Measurements from ENCODE around the gene KCNH1.

The KCNH1 gene

DNA sequence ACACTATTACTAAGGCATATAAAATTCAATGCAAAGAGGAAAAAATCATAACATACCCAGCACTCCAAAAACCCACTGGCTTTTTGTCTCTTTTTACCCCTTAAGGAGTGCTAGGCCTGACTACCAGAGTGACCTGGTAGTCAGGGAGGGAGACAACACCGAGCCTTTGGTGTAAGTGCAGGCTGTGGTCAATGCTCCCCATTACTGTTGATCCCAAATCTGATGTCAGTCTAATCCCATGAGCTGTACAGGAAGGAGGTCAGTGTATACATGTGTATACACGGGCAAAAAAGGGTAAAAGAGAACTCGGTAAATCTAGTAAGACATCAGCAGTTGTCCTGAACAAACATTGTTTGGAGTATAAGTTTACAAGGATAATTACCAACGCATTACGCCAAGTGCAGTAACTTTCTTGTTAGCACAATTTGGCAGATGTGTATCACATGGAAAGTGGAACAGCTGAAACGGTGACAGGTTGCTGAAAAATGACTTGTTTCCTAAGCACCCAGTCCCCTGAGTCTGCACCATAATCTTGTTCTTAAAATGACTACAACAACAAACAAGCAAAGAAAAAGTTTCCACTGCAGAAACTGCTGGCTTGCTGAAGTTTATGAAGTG is 217.9 kb downstream of the KCNH1 start:
- H3K79me2 ChIP-seq (ENCODE audit: insufficient read depth, low read depth), result no peaks in the 10 kb centered on the region
- TF ChIP-seq, protein P1, sequence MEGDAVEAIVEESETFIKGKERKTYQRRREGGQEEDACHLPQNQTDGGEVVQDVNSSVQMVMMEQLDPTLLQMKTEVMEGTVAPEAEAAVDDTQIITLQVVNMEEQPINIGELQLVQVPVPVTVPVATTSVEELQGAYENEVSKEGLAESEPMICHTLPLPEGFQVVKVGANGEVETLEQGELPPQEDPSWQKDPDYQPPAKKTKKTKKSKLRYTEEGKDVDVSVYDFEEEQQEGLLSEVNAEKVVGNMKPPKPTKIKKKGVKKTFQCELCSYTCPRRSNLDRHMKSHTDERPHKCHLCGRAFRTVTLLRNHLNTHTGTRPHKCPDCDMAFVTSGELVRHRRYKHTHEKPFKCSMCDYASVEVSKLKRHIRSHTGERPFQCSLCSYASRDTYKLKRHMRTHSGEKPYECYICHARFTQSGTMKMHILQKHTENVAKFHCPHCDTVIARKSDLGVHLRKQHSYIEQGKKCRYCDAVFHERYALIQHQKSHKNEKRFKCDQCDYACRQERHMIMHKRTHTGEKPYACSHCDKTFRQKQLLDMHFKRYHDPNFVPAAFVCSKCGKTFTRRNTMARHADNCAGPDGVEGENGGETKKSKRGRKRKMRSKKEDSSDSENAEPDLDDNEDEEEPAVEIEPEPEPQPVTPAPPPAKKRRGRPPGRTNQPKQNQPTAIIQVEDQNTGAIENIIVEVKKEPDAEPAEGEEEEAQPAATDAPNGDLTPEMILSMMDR (conservative IDR thresholded peaks at IDR 0.05; ENCODE audit: low read depth, low read length), result no peak

DNA sequence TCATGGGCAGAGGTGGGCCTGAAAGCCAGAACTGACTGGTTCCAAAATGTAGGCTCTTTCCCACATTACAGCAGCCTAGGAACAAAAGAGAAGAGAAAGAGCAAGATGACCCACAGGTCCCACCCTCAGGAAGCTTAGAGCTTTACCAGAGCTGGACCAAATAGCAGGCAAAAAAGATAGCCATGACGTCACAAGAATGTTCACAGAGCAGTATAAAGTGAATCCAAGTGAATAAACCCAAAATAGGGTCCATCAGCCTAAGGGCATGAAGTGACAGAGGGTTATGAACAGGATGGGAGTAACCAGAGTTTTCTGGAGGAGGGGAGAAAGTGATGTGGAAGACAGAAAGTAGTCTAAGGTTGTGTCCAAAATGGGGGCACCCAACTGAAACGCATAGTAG is 221.2 kb downstream of the KCNH1 start:
- no peaks in the 10 kb centered on the region for H3K4me1 ChIP-seq (ENCODE audit: low read depth, poor library complexity, severe bottlenecking)
- no peaks in the 10 kb centered on the region for H3K27me3 ChIP-seq (ENCODE audit: insufficient read depth, low read depth)
- TF ChIP-seq, protein P1 (conservative IDR thresholded peaks at IDR 0.05; ENCODE audit: low read depth, low read length), result no peak
- no peak overlapping the region for H3K4me3 ChIP-seq (IDR thresholded peaks at IDR 0.05; ENCODE audit: insufficient read depth, low read depth, low read length)
- no peak overlapping the region for H3K4me2 ChIP-seq
- no peak overlapping the region for H3K27ac ChIP-seq
- H3K9ac ChIP-seq, result no peak overlapping the region
- H3K79me2 ChIP-seq (ENCODE audit: insufficient read depth, low read depth), result no peaks in the 10 kb centered on the region
- H2AFZ ChIP-seq (ENCODE audit: low read depth), result no peak overlapping the region
- H4K20me1 ChIP-seq (ENCODE audit: insufficient read depth), result no peaks in the 10 kb centered on the region
- H3K36me3 ChIP-seq (ENCODE audit: insufficient read depth), result no peaks in the 10 kb centered on the region

More for the DNA sequence above, 217.9 kb downstream of the KCNH1 start:
- Histone ChIP-seq H3K4me2 (no peak overlapping the region), H3K36me3 (ENCODE audit: insufficient read depth) (no peaks in the 10 kb centered on the region), H3K27ac (no peak overlapping the region), H4K20me1 (ENCODE audit: insufficient read depth) (no peaks in the 10 kb centered on the region), H3K4me3 (IDR thresholded peaks at IDR 0.05; ENCODE audit: insufficient read depth, low read depth, low read length) (no peak overlapping the region), H3K27me3 (ENCODE audit: insufficient read depth, low read depth) (no peaks in the 10 kb centered on the region), H2AFZ (ENCODE audit: low read depth) (no peak overlapping the region), H3K9ac (no peak overlapping the region), H3K4me1 (ENCODE audit: low read depth, poor library complexity, severe bottlenecking) (no peaks in the 10 kb centered on the region)

DNA sequence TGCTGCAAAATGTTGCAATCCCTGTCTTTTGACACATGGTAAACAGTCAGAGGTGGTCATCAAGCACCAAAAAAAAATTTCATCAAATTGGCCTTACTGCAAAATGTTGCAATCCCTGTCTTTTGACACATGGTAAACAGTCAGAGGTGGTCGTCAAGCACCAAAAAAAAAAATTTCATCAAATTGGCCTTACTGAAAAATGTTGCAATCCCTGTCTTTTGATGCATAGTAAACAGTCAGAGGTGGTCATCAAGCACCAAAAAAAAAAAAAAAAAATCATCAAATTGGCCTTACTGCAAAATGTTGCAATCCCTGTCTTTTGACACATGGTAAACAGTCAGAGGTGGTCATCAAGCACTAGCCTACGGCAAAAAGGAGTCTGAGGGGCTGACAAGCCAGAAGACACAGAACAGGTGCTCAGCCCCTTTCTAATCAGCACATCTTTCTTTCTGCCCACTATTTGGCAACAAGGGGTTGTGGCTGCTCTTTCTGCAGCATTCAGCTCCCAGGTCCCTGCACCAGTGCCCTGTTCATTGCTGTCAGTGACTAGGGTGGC is 223.8 kb downstream of the KCNH1 start:
- no peaks in the 10 kb centered on the region for H3K36me3 ChIP-seq (ENCODE audit: insufficient read depth)
- no peaks in the 10 kb centered on the region for H3K79me2 ChIP-seq (ENCODE audit: insufficient read depth, low read depth)
- no peaks in the 10 kb centered on the region for H3K4me1 ChIP-seq (ENCODE audit: low read depth, poor library complexity, severe bottlenecking)
- H3K9ac ChIP-seq, result no peak overlapping the region
- no peak overlapping the region for H3K27ac ChIP-seq
- no peak overlapping the region for H2AFZ ChIP-seq (ENCODE audit: low read depth)
- H3K4me3 ChIP-seq (IDR thresholded peaks at IDR 0.05; ENCODE audit: insufficient read depth, low read depth, low read length), result no peak overlapping the region
- H3K27me3 ChIP-seq (ENCODE audit: insufficient read depth, low read depth), result no peaks in the 10 kb centered on the region
- TF ChIP-seq, protein P1 (conservative IDR thresholded peaks at IDR 0.05; ENCODE audit: low read depth, low read length), result no peak
- no peak overlapping the region for H3K4me2 ChIP-seq
- H4K20me1 ChIP-seq (ENCODE audit: insufficient read depth), result no peaks in the 10 kb centered on the region

GRCh38 chr1:210908791-210909190 is 225.2 kb downstream of the KCNH1 start:
- Histone ChIP-seq H3K79me2 (ENCODE audit: insufficient read depth, low read depth) (no peaks in the 10 kb centered on the region), H3K27ac (no peak overlapping the region), H3K4me1 (ENCODE audit: low read depth, poor library complexity, severe bottlenecking) (no peaks in the 10 kb centered on the region), H2AFZ (ENCODE audit: low read depth) (no peak overlapping the region), H3K9ac (no peak overlapping the region), H3K4me3 (IDR thresholded peaks at IDR 0.05; ENCODE audit: insufficient read depth, low read depth, low read length) (no peak overlapping the region), H4K20me1 (ENCODE audit: insufficient read depth) (no peaks in the 10 kb centered on the region), H3K36me3 (ENCODE audit: insufficient read depth) (no peaks in the 10 kb centered on the region), H3K4me2 (no peak overlapping the region), H3K27me3 (ENCODE audit: insufficient read depth, low read depth) (no peaks in the 10 kb centered on the region)
- TF ChIP-seq, protein P1 (conservative IDR thresholded peaks at IDR 0.05; ENCODE audit: low read depth, low read length), result no peak
